GM23338 (cell line): ENCODE data around the gene HARS1. TPM values are rescaled to one million over a fixed set of nuclear protein-coding genes. Genes with fewer than 3 reads are reported as not detected.

ENCODE experiments used
- ATAC-seq: fragments of 200-7000 bp; cut with Tn5 transposase; 3 replicates; pipeline ENCODE4 v1.9.1; 2020
- DNase-seq: peaks from one replicate; pipeline ENCODE4 v3.0.0-alpha.2; 2015; ENCODE audit warnings: low spot score
- H2AFZ ChIP-seq: fragments of 200-600 bp; sonication (generic); 2 replicates; pipeline ENCODE4 v1.8.0; 2016; ENCODE audit warnings: antibody characterized with exemption, mild to moderate bottlenecking, moderate library complexity
- H3F3A ChIP-seq: fragments of 200-600 bp; sonication (generic); replicated peaks from 2 replicates; pipeline ENCODE4 v1.8.0; 2017; ENCODE audit warnings: antibody characterized with exemption, mixed run types, low read depth
- H3K27ac ChIP-seq: fragments of 200-600 bp; sonication (generic); 2 replicates; pipeline ENCODE4 v1.6.1; 2016; ENCODE audit warnings: low read depth
- H3K27me3 ChIP-seq: fragments of 200-600 bp; sonication (generic); 2 replicates; pipeline ENCODE4 v1.8.0; 2016; ENCODE audit warnings: mild to moderate bottlenecking, mixed run types, moderate library complexity; ENCODE audit not compliant: insufficient read depth
- H3K36me3 ChIP-seq: fragments of 200-600 bp; sonication (generic); 2 replicates; pipeline ENCODE4 v1.8.0; 2016; ENCODE audit warnings: mild to moderate bottlenecking; ENCODE audit not compliant: insufficient read depth
- H3K4me1 ChIP-seq: fragments of 200-600 bp; sonication (generic); 2 replicates; pipeline ENCODE4 v1.8.0; 2016; ENCODE audit warnings: mild to moderate bottlenecking, moderate library complexity; ENCODE audit not compliant: insufficient read depth
- H3K4me2 ChIP-seq: fragments of 200-600 bp; sonication (generic); 2 replicates; pipeline ENCODE4 v1.7.1; 2017; ENCODE audit warnings: mixed run types
- H3K4me3 ChIP-seq: fragments of 200-600 bp; sonication (generic); 2 replicates; pipeline ENCODE4 v1.6.1; 2016; ENCODE audit warnings: mixed run types
- H3K79me2 ChIP-seq: fragments of 200-600 bp; sonication (generic); replicated peaks from 2 replicates; pipeline ENCODE4 v1.8.0; 2017; ENCODE audit warnings: mild to moderate bottlenecking; ENCODE audit not compliant: insufficient read depth
- H3K9me2 ChIP-seq: fragments of 200-600 bp; sonication (generic); 2 replicates; pipeline ENCODE4 v1.8.0; 2017; ENCODE audit not compliant: insufficient read depth
- H4K20me1 ChIP-seq: fragments of 200-600 bp; sonication (generic); replicated peaks from 2 replicates; pipeline ENCODE4 v1.8.0; 2017; ENCODE audit warnings: mild to moderate bottlenecking; ENCODE audit not compliant: insufficient read depth
- H3K27ac Mint-ChIP-seq: 2 replicates; pipeline ENCODE4 v1.8.0; 2020; ENCODE audit warnings: inconsistent platforms, mild to moderate bottlenecking, moderate library complexity, mixed read lengths
- H3K27me3 Mint-ChIP-seq: 3 replicates; pipeline ENCODE4 v1.8.0; 2022; ENCODE audit warnings: low read depth, mild to moderate bottlenecking, moderate library complexity, mixed read lengths, inconsistent platforms; ENCODE audit not compliant: insufficient read depth, poor library complexity
- H3K36me3 Mint-ChIP-seq: 3 replicates; pipeline ENCODE4 v1.8.0; 2021; ENCODE audit warnings: low read depth, mild to moderate bottlenecking, inconsistent platforms, moderate library complexity, mixed read lengths
- H3K4me1 Mint-ChIP-seq: 3 replicates; pipeline ENCODE4 v1.8.0; 2020; ENCODE audit warnings: mild to moderate bottlenecking, inconsistent platforms, mixed read lengths
- H3K4me3 Mint-ChIP-seq: 3 replicates; pipeline ENCODE4 v1.8.0; 2021; ENCODE audit warnings: moderate library complexity, mild to moderate bottlenecking, inconsistent platforms, mixed read lengths
- H3K9me3 Mint-ChIP-seq: 3 replicates; pipeline ENCODE4 v1.8.0; 2020; ENCODE audit warnings: moderate library complexity, mild to moderate bottlenecking, inconsistent platforms, mixed read lengths
- JUNB ChIP-seq: IDR thresholded peaks from one replicate; pipeline ENCODE4 v1.6.1; 2016; ENCODE audit warnings: antibody characterized with exemption; ENCODE audit not compliant: unreplicated experiment
- NANOG ChIP-seq: IDR thresholded peaks from 2 replicates; pipeline ENCODE4 v1.6.1; 2016; ENCODE audit warnings: antibody characterized with exemption, borderline replicate concordance
- POLR2AphosphoS5 ChIP-seq: IDR thresholded peaks from 2 replicates; pipeline ENCODE4 v1.6.1; 2016; ENCODE audit warnings: antibody characterized with exemption, low read depth
- STAT1 ChIP-seq: IDR thresholded peaks from one replicate; pipeline ENCODE4 v1.6.1; 2016; ENCODE audit warnings: antibody characterized with exemption; ENCODE audit not compliant: unreplicated experiment
- ZNF331 ChIP-seq: fragments of 250-450 bp; sonication (Bioruptor Pico); IDR thresholded peaks from 2 replicates; pipeline ENCODE4 v1.5.0; 2020; ENCODE audit warnings: low read depth, mild to moderate bottlenecking, moderate library complexity
- polyA plus RNA-seq: library from polyadenylated mRNA; unstranded; fragments of >200 nt; fragmentation: Nextera tagmentation; extraction: Ambion mirVana; gene quantifications from 2 replicates; pipeline ENCODE4 v1.2.1, GENCODE V29; 2016
- total RNA-seq: library from RNA; depleted of rRNA; stranded (reverse); fragments of >200 nt; shearing (Covaris generic); gene quantifications from 2 replicates; pipeline ENCODE4 v1.2.3, GENCODE V29; 2014
- TF ChIP-seq, protein P1 (sequence below): fragments of 250-450 bp; sonication (Bioruptor Pico); IDR thresholded peaks from 2 replicates; pipeline ENCODE4 v1.5.0; 2020; ENCODE audit warnings: mild to moderate bottlenecking, moderate library complexity
- TF ChIP-seq, protein P2 (sequence below): IDR thresholded peaks from 2 replicates; pipeline ENCODE4 v1.6.1; 2016; ENCODE audit warnings: antibody characterized with exemption

HARS1 gene
- total and polyA plus RNA-seq, 2 experiments from 2014 or later = 51.6 to 57.8 TPM

DNA sequence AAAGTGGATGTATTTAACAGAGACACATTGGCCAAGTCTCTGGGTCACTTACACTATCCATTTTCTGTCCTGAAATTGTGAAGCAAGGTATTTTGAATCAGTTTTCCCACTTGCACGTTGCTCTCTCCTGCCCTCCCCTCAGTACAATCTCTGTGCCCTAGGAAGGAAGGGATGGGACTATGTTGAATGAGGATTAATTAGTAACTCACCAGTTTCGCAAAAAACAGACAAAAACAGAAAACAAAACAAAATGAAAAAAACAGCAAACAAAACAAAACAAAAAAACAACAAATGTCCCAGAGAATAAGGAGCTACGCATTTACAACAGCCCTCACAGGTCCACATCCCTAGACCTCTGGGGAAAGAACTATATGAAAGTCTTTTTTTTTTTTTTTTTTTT, 57.1 kb downstream of the HARS1 start:
- Histone ChIP-seq H3K79me2 (no peaks in the 10 kb centered on the region), H3K27me3 (peaks cover 39% of the 10 kb centered on the region)
- peaks cover 9% of the 10 kb centered on the region for H3K4me1 Mint-ChIP-seq

More for the DNA sequence above, 57.1 kb downstream of the HARS1 start:
- H3F3A ChIP-seq = no peaks in the 10 kb centered on the region
- H3K9me2 ChIP-seq = 0 out of 2 replicates have a peak, but pooled peaks cover 3% of the 10 kb centered on the region
- no peak overlapping the region for H2AFZ ChIP-seq
- peaks cover 10% of the 10 kb centered on the region for H3K4me1 ChIP-seq
- TF ChIP-seq ZNF331 (CRISPR knock-in tag) (no peak), JUNB (no peak), NANOG (no peak), POLR2AphosphoS5 (no peak), STAT1 (no peak)
- TF ChIP-seq, protein P1, sequence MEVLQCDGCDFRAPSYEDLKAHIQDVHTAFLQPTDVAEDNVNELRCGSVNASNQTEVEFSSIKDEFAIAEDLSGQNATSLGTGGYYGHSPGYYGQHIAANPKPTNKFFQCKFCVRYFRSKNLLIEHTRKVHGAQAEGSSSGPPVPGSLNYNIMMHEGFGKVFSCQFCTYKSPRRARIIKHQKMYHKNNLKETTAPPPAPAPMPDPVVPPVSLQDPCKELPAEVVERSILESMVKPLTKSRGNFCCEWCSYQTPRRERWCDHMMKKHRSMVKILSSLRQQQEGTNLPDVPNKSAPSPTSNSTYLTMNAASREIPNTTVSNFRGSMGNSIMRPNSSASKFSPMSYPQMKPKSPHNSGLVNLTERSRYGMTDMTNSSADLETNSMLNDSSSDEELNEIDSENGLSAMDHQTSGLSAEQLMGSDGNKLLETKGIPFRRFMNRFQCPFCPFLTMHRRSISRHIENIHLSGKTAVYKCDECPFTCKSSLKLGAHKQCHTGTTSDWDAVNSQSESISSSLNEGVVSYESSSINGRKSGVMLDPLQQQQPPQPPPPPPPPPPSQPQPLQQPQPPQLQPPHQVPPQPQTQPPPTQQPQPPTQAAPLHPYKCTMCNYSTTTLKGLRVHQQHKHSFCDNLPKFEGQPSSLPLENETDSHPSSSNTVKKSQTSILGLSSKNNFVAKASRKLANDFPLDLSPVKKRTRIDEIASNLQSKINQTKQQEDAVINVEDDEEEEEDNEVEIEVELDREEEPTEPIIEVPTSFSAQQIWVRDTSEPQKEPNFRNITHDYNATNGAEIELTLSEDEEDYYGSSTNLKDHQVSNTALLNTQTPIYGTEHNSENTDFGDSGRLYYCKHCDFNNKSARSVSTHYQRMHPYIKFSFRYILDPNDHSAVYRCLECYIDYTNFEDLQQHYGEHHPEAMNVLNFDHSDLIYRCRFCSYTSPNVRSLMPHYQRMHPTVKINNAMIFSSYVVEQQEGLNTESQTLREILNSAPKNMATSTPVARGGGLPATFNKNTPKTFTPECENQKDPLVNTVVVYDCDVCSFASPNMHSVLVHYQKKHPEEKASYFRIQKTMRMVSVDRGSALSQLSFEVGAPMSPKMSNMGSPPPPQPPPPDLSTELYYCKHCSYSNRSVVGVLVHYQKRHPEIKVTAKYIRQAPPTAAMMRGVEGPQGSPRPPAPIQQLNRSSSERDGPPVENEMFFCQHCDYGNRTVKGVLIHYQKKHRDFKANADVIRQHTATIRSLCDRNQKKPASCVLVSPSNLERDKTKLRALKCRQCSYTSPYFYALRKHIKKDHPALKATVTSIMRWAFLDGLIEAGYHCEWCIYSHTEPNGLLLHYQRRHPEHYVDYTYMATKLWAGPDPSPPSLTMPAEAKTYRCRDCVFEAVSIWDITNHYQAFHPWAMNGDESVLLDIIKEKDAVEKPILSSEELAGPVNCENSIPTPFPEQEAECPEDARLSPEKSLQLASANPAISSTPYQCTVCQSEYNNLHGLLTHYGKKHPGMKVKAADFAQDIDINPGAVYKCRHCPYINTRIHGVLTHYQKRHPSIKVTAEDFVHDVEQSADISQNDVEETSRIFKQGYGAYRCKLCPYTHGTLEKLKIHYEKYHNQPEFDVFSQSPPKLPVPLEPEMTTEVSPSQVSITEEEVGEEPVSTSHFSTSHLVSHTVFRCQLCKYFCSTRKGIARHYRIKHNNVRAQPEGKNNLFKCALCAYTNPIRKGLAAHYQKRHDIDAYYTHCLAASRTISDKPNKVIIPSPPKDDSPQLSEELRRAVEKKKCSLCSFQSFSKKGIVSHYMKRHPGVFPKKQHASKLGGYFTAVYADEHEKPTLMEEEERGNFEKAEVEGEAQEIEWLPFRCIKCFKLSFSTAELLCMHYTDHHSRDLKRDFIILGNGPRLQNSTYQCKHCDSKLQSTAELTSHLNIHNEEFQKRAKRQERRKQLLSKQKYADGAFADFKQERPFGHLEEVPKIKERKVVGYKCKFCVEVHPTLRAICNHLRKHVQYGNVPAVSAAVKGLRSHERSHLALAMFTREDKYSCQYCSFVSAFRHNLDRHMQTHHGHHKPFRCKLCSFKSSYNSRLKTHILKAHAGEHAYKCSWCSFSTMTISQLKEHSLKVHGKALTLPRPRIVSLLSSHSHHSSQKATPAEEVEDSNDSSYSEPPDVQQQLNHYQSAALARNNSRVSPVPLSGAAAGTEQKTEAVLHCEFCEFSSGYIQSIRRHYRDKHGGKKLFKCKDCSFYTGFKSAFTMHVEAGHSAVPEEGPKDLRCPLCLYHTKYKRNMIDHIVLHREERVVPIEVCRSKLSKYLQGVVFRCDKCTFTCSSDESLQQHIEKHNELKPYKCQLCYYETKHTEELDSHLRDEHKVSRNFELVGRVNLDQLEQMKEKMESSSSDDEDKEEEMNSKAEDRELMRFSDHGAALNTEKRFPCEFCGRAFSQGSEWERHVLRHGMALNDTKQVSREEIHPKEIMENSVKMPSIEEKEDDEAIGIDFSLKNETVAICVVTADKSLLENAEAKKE (CRISPR knock-in tag) = no peak
- TF ChIP-seq, protein P2, sequence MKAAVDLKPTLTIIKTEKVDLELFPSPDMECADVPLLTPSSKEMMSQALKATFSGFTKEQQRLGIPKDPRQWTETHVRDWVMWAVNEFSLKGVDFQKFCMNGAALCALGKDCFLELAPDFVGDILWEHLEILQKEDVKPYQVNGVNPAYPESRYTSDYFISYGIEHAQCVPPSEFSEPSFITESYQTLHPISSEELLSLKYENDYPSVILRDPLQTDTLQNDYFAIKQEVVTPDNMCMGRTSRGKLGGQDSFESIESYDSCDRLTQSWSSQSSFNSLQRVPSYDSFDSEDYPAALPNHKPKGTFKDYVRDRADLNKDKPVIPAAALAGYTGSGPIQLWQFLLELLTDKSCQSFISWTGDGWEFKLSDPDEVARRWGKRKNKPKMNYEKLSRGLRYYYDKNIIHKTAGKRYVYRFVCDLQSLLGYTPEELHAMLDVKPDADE = no peak
- ATAC-seq (no peak), DNase-seq (no peak)
- H3K4me2 ChIP-seq = no peak overlapping the region
- peaks cover 26% of the 10 kb centered on the region for H3K9me3 Mint-ChIP-seq
- no peak overlapping the region for H3K4me3 ChIP-seq
- 0 out of 3 replicates have a peak, but pooled peaks cover 3% of the 10 kb centered on the region for H3K36me3 Mint-ChIP-seq
- no peak overlapping the region for H3K27ac ChIP-seq
- H3K27me3 Mint-ChIP-seq = peaks cover 24% of the 10 kb centered on the region
- no peaks in the 10 kb centered on the region for H4K20me1 ChIP-seq
- no peak overlapping the region for H3K27ac Mint-ChIP-seq
- H3K4me3 Mint-ChIP-seq = no peak overlapping the region
- H3K36me3 ChIP-seq = no peaks in the 10 kb centered on the region
